ENCODE data around the gene STIM2. TPM values are rescaled to one million over a fixed set of nuclear protein-coding genes. Genes with fewer than 3 reads are reported as not detected.

STIM2 gene
- total RNA-seq, 2 donors from 2014 or later = 20.7 to 30.3 TPM

DNA sequence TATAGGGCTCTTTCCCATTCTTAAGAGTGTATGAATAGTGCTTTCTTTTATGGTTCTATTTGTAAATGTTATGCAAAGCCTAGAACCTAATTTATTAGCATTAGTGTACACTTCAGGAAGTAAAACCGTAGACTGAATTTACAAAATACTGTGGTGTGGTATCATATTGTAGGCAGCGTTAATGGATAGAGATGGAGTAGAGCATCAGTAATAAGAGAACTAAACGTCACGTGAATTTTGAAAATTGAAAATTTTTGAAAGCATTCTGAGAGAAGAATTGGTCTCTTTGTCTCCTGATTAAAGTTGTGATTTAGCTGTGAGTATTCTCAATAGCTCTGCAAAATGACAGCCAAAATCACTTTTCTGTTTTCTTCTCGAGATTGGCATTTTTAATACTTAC is 2.9 kb downstream of the STIM2 start:
- H3K4me3 ChIP-seq = no peak overlapping the region
- no peaks in the 10 kb centered on the region for H3K9me3 ChIP-seq
- H3K9ac ChIP-seq (ENCODE audit: low read depth in 2 of 2, low read length in 2 of 2) = no peak overlapping the region
- H3K27me3 ChIP-seq = no peaks in the 10 kb centered on the region
- no peak for DNase-seq
- H3K27ac ChIP-seq = no peak overlapping the region
- peaks cover 7% of the 10 kb centered on the region for H3K4me1 ChIP-seq
- TF ChIP-seq, protein P1, sequence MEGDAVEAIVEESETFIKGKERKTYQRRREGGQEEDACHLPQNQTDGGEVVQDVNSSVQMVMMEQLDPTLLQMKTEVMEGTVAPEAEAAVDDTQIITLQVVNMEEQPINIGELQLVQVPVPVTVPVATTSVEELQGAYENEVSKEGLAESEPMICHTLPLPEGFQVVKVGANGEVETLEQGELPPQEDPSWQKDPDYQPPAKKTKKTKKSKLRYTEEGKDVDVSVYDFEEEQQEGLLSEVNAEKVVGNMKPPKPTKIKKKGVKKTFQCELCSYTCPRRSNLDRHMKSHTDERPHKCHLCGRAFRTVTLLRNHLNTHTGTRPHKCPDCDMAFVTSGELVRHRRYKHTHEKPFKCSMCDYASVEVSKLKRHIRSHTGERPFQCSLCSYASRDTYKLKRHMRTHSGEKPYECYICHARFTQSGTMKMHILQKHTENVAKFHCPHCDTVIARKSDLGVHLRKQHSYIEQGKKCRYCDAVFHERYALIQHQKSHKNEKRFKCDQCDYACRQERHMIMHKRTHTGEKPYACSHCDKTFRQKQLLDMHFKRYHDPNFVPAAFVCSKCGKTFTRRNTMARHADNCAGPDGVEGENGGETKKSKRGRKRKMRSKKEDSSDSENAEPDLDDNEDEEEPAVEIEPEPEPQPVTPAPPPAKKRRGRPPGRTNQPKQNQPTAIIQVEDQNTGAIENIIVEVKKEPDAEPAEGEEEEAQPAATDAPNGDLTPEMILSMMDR (IDR thresholded peaks at IDR 0.05) = no peak
- intact Hi-C loops (cut with DNase I) = loop anchor here (10.0 kb wide), 1 partner anchor 141 kb away; no protein-coding TSS in a partner anchor
- H3K36me3 ChIP-seq = no peaks in the 10 kb centered on the region

DNA sequence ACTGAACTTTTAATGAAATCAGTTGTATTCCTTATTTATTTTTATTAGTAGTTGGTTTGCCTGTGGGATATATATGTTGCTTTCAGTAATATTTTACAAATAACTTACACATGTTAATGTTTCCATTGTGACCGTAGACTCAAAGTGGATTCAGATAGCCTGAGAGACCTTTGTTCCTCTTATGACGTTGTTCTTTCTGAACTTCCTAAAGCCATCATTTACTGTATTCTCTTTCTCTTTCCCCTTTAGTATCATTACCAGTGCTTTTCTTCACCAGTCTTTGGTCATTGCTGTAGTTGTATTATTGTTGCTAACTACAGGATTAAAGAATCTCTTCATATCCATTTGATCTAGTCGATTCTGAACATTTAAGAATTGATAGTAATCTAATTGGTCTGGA is 4.3 kb downstream of the STIM2 start:
- no peak for DNase-seq

GRCh38 chr4:26866203-26866602 is 5.6 kb downstream of the STIM2 start:
- no peak overlapping the region for H3K4me3 ChIP-seq
- H3K27ac ChIP-seq = no peak overlapping the region
- intact Hi-C loops (cut with DNase I) = loop anchor here (10.0 kb wide), 1 partner anchor 139 kb away; no protein-coding TSS in a partner anchor
- no peak for DNase-seq
- no peaks in the 10 kb centered on the region for H3K36me3 ChIP-seq
- no peaks in the 10 kb centered on the region for H3K27me3 ChIP-seq
- no peaks in the 10 kb centered on the region for H3K9me3 ChIP-seq
- no peak overlapping the region for H3K9ac ChIP-seq (ENCODE audit: low read depth in 2 of 2, low read length in 2 of 2)
- H3K4me1 ChIP-seq = peaks cover 7% of the 10 kb centered on the region
- TF ChIP-seq, protein P1 (IDR thresholded peaks at IDR 0.05) = no peak

More for the DNA sequence above, 4.3 kb downstream of the STIM2 start:
- Histone ChIP-seq H3K4me1 (peaks cover 7% of the 10 kb centered on the region), H3K36me3 (no peaks in the 10 kb centered on the region), H3K27me3 (no peaks in the 10 kb centered on the region), H3K9ac (ENCODE audit: low read depth in 2 of 2, low read length in 2 of 2) (no peak overlapping the region), H3K9me3 (no peaks in the 10 kb centered on the region), H3K4me3 (no peak overlapping the region), H3K27ac (peak overlapping the region; percentile 19)
- TF ChIP-seq, protein P1 (IDR thresholded peaks at IDR 0.05) = no peak
- intact Hi-C loops (cut with DNase I) = loop anchor here (10.0 kb wide), 1 partner anchor 140 kb away; no protein-coding TSS in a partner anchor

- intact Hi-C loops (cut with DNase I) = loop anchor here (10.0 kb wide), 1 partner anchor 138 kb away; no protein-coding TSS in a partner anchor
- Histone ChIP-seq H3K27ac (no peak overlapping the region), H3K4me3 (no peak overlapping the region), H3K27me3 (no peaks in the 10 kb centered on the region), H3K9ac (ENCODE audit: low read depth in 2 of 2, low read length in 2 of 2) (no peak overlapping the region), H3K9me3 (no peaks in the 10 kb centered on the region), H3K36me3 (no peaks in the 10 kb centered on the region), H3K4me1 (peaks cover 7% of the 10 kb centered on the region)
- TF ChIP-seq, protein P1 (IDR thresholded peaks at IDR 0.05) = no peak
- DNase-seq = no peak
Measured at GRCh38 chr4:26866781-26867180, 6.1 kb downstream of the STIM2 start.

DNA sequence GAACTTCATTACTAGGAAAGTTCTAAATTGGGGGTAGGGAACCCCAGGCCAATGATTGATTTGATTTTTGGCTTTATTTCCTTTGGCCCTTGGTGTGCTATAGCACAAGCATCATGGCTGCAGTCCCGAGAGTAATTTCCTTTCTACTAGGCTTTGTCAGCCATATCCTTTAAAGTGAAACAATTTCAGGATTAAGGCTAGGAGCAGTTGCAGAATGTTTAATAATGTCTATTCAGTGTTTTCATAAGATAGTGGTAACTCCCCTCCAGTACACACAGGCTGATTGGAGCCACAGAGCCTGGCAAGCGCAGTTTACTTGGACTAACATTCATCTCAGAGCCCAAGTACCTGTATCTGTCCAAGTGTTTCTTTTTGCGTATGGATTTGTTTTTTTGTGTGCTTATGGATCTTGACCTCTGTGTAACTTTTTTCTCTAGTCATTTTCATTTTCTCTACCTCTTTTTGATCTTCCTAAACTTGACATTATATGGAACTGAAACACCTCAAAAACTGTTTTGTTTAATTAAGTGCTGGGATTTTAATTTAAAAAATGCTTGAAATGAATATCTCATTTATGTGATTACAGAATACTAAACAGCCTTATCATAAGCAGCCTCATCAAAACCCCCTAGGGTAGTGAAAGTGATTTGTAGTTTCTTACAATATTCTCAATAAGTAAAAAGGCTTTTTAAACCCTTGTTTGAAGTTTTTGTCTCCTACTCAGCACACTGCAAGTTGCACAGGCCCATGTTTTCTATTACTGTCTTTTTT is 7.5 kb downstream of the STIM2 start:
- H3K4me3 ChIP-seq = no peak overlapping the region

More for the DNA sequence above, 7.5 kb downstream of the STIM2 start:
- intact Hi-C loops (cut with DNase I) = loop anchor here (10.0 kb wide), 1 partner anchor 137 kb away; no protein-coding TSS in a partner anchor
- Histone ChIP-seq H3K4me1 (peaks cover 6% of the 10 kb centered on the region), H3K9me3 (no peaks in the 10 kb centered on the region), H3K27me3 (no peaks in the 10 kb centered on the region), H3K27ac (no peak overlapping the region), H3K9ac (ENCODE audit: low read depth in 2 of 2, low read length in 2 of 2) (no peak overlapping the region), H3K36me3 (no peaks in the 10 kb centered on the region)
- DNase-seq = no peak
- TF ChIP-seq, protein P1 (IDR thresholded peaks at IDR 0.05) = no peak

All from colonic mucosa (tissue), 4 donors.